Measurements from ENCODE around the gene TH.

DNA sequence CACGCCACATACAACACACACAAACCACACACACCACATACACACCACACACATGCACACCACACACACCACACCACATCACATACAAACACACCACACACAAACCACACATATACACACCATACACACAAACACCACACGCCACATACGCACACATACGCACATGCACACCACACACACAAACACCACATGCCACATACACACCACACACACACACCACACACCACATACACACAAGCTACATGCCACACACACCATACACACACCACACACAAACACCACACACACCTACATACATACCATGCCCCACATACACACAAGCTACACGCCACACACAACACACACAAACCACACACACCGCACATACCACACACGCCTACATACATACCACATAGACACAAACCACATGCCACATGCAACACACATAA is 15.7 kb upstream of the TH start:
- TF ChIP-seq, protein P1, sequence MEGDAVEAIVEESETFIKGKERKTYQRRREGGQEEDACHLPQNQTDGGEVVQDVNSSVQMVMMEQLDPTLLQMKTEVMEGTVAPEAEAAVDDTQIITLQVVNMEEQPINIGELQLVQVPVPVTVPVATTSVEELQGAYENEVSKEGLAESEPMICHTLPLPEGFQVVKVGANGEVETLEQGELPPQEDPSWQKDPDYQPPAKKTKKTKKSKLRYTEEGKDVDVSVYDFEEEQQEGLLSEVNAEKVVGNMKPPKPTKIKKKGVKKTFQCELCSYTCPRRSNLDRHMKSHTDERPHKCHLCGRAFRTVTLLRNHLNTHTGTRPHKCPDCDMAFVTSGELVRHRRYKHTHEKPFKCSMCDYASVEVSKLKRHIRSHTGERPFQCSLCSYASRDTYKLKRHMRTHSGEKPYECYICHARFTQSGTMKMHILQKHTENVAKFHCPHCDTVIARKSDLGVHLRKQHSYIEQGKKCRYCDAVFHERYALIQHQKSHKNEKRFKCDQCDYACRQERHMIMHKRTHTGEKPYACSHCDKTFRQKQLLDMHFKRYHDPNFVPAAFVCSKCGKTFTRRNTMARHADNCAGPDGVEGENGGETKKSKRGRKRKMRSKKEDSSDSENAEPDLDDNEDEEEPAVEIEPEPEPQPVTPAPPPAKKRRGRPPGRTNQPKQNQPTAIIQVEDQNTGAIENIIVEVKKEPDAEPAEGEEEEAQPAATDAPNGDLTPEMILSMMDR (conservative IDR thresholded peaks at IDR 0.05; ENCODE audit: low read length), result no peak
- no peak for TF ChIP-seq EZH2phosphoT487 (IDR thresholded peaks at IDR 0.05; ENCODE audit: borderline replicate concordance)
